Measurements from ENCODE around the gene ZNF277. TPM values are rescaled to one million over a fixed set of nuclear protein-coding genes. Genes with fewer than 3 reads are reported as not detected.

The ZNF277 gene
- total and polyA plus RNA-seq, 10 of the 15 experiments (the other 5 are each of a cell fraction or from before 2014, with no cell fraction given), result 10.6 to 33.9 (median 22.0) TPM

GRCh38 chr7:112359086-112359485 lies 152.6 kb downstream of the ZNF277 start:
- ChIA-PET CTCF (no interaction called here), POLR2A (no interaction called here), SMC1A (ENCODE audit: uncharacterized antibody, unreplicated experiment) (no interaction called here), RAD21 (ENCODE audit: unreplicated experiment) (no interaction called here)
- Histone ChIP-seq H3K4me2 (ENCODE audit: control insufficient read depth, insufficient read depth) (no peak overlapping the region), H3K36me3 (ENCODE audit: control insufficient read depth in 2 of 2, insufficient read depth in 2 of 2, low read length in 1 of 2) (no peaks in the 10 kb centered on the region), H3K9me3 (replicated peaks; ENCODE audit: control insufficient read depth, insufficient read depth, low read length) (no peaks in the 10 kb centered on the region), H3K79me2 (ENCODE audit: control insufficient read depth, insufficient read depth, low read length) (no peaks in the 10 kb centered on the region), H3K4me1 (ENCODE audit: control insufficient read depth, insufficient read depth, low read length) (no peaks in the 10 kb centered on the region), H2AFZ (ENCODE audit: control insufficient read depth, low read depth, low read length) (no peak overlapping the region), H3K4me3 (no peak overlapping the region), H3K27ac (ENCODE audit: control insufficient read depth, insufficient read depth) (no peak overlapping the region), H4K20me1 (ENCODE audit: control insufficient read depth, insufficient read depth) (no peaks in the 10 kb centered on the region), H3K9ac (ENCODE audit: control insufficient read depth, insufficient read depth, low read length) (no peak overlapping the region), H3K27me3 (replicated peaks in 1 of 2; ENCODE audit: control insufficient read depth in 2 of 2, insufficient read depth in 2 of 2, low read length in 1 of 2) (peaks cover 0 to under 1% of the 10 kb centered on the region in 2 experiments; a peak in 1 of 4 replicates)
- FAIRE-seq (no peak), DNase-seq (ENCODE audit: low read depth, low spot score) (no peak), ATAC-seq (no peak)
- no peak for TF ChIP-seq CBFB (IDR thresholded peaks at IDR 0.05; ENCODE audit: low read depth)
- BruUV-seq (replicated peaks), result no TSS peak
- in situ Hi-C loops (cut with MboI), result no loop called here
- intact Hi-C loops (cut with micrococcal nuclease; ENCODE audit: unreplicated experiment), result no loop called here

- 29% methylated on average over 8 of the region's 8 CpGs for WGBS (ENCODE audit: insufficient coverage, insufficient replicate concordance, low lambda C conversion rate, missing lambda C conversion rate)
- RAD21 ChIA-PET (ENCODE audit: unreplicated experiment), result no interaction called here
These were observed 154.2 kb downstream of the ZNF277 start for GRCh38 chr7:112360681-112361080.

More at GRCh38 chr7:112360681-112361080, 154.2 kb downstream of the ZNF277 start:
- in situ Hi-C loops (cut with MboI) (no loop called here), intact Hi-C loops (cut with micrococcal nuclease; ENCODE audit: unreplicated experiment) (no loop called here)
- FAIRE-seq (no peak), DNase-seq (ENCODE audit: low read depth, low spot score) (no peak), ATAC-seq (no peak)
- BruUV-seq (replicated peaks), result no TSS peak
- no peaks in the 10 kb centered on the region for H3K9me3 ChIP-seq (replicated peaks; ENCODE audit: control insufficient read depth, insufficient read depth, low read length)
- SMC1A ChIA-PET (ENCODE audit: uncharacterized antibody, unreplicated experiment), result no interaction called here
- no peaks in the 10 kb centered on the region for H4K20me1 ChIP-seq (ENCODE audit: control insufficient read depth, insufficient read depth)
- H3K4me2 ChIP-seq (ENCODE audit: control insufficient read depth, insufficient read depth), result no peak overlapping the region
- no peaks in the 10 kb centered on the region for H3K79me2 ChIP-seq (ENCODE audit: control insufficient read depth, insufficient read depth, low read length)
- TF ChIP-seq CTCF (IDR thresholded peaks at IDR 0.05 in 2 of 3, conservative IDR thresholded peaks at IDR 0.05 in 1 of 3; ENCODE audit: control insufficient read depth in 2 of 3, extremely low read depth in 1 of 3, insufficient read depth in 1 of 3, low read depth in 3 of 3, low read length in 3 of 3) (no peak), YBX1 (IDR thresholded peaks at IDR 0.05) (no peak), TAF1 (IDR thresholded peaks at IDR 0.05; ENCODE audit: borderline replicate concordance, low read depth, low read length) (no peak)
- no peak overlapping the region for H3K27ac ChIP-seq (ENCODE audit: control insufficient read depth, insufficient read depth)
- H3K27me3 ChIP-seq (replicated peaks in 1 of 2; ENCODE audit: control insufficient read depth in 2 of 2, insufficient read depth in 2 of 2, low read length in 1 of 2), result peaks cover 0 to 3% of the 10 kb centered on the region in 2 experiments; a peak in 1 of 4 replicates
- H3K9ac ChIP-seq (ENCODE audit: control insufficient read depth, insufficient read depth, low read length), result no peak overlapping the region
- CTCF ChIA-PET, result interaction anchor here (1.6 kb wide), 1 partner anchor 10 kb away, joined by 3 read pairs; no protein-coding TSS in a partner anchor
- no peaks in the 10 kb centered on the region for H3K4me1 ChIP-seq (ENCODE audit: control insufficient read depth, insufficient read depth, low read length)
- no peak overlapping the region for H2AFZ ChIP-seq (ENCODE audit: control insufficient read depth, low read depth, low read length)
- H3K36me3 ChIP-seq (ENCODE audit: control insufficient read depth in 2 of 2, insufficient read depth in 2 of 2, low read length in 1 of 2), result no peaks in the 10 kb centered on the region
- POLR2A ChIA-PET, result no interaction called here
- no peak overlapping the region for H3K4me3 ChIP-seq
